ENCODE data around the gene IL4.

Gene IL4

DNA sequence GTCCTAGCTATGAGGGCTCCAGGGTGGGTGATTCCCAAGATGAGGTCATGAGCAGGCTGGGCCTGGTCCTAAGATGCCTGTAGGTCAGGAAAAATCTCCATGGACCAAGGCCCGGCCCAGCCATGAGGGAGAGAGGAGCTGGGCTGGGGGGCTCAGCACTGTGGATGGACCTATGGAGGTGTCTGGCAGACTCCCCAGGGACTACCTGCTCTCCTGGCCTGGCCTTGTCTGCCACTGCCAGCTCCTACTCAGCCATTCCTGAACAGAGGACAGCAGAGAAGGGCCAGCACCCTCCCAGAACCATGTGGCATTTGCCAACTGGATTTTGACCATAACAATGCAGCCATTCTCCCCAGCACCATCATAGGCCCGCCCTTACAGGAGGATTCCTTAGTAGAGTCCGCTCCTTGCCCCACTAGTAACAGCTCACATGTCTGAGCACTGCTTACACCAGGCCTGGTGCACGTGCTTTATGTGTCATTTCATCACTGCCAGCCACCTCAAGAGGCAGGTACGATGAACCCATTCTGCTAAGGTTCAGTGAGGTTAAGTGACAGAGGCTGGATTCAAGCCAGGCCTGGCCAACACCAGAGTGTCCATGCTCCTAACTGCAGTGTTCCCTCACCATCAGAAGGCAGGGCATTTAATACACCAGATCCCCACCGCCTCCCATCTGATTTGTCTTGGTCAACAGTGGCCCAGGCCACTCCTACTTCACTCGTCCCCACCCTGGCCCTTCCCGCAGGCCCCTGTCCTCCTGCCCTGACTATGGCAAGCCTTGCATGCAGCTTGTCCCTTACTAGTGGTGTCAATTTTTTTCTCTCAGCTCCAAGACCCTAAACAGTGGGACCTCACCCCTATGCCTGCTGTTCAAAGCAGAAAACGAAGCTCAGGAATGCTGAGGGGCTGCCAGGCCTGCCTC, 15.1 kb upstream of the IL4 start:
- DNase-seq (ENCODE audit: low read depth): no peak

- no peak for DNase-seq (ENCODE audit: low read depth)
Measured at GRCh38 chr5:132659598-132660493, 13.9 kb upstream of the IL4 start.

DNA sequence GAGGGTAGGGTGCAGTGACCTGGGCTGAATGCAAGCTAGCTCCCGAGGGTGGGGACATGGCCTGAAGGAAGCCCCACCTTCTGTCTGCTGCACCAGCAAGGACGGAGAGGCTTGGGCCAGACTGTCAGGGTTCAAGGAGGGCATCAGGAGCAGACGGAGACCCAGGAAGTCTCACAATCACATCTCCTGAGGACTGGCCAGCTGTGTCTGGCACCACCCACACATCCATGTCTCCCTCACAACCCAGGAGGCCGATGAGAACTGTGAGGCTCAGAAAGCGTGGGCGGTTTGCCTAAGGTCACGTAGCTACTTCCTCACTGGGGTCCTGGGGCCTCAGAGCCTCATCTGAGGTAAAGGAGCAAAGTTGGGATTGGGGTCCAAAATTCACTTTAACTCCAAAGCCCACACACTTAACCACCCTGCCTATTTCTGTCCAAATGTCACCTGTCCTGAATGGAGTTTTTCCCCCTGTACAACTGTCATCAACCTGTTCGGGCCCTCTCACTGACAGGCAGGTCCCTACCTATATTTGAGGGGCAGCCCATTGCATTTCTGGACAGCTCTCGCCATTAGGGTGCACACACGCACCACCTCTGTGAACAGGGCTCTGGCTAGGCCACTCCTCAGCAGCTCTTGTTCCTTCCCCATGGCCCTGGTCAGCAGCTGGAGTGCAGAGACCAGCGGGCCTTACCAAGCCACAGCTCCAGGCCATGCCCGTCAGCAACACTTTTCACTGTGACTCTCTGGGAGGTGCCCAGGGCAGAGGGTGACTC, 12.4 kb upstream of the IL4 start:
- DNase-seq (ENCODE audit: low read depth): no peak

DNA sequence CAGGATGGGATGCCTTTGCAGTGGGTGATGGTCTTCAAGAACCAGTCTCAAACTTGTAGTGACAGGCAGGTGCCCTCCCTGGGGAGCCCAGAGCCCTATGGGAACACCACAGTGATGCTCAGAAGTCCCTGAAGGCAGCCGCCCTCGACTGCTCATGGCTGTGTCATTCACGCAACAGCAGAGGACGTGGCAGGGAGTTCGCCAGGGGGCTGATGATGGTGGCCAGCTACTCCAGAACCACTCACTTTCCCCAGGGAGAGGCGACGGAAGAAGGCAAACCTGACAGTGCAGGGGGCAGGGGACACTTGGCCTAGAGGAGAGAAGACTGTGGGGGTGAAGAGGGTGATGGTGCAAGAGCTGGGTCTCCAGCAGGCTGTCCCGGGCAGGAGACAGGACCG, 11.8 kb upstream of the IL4 start:
- no peak for DNase-seq (ENCODE audit: low read depth)

DNA sequence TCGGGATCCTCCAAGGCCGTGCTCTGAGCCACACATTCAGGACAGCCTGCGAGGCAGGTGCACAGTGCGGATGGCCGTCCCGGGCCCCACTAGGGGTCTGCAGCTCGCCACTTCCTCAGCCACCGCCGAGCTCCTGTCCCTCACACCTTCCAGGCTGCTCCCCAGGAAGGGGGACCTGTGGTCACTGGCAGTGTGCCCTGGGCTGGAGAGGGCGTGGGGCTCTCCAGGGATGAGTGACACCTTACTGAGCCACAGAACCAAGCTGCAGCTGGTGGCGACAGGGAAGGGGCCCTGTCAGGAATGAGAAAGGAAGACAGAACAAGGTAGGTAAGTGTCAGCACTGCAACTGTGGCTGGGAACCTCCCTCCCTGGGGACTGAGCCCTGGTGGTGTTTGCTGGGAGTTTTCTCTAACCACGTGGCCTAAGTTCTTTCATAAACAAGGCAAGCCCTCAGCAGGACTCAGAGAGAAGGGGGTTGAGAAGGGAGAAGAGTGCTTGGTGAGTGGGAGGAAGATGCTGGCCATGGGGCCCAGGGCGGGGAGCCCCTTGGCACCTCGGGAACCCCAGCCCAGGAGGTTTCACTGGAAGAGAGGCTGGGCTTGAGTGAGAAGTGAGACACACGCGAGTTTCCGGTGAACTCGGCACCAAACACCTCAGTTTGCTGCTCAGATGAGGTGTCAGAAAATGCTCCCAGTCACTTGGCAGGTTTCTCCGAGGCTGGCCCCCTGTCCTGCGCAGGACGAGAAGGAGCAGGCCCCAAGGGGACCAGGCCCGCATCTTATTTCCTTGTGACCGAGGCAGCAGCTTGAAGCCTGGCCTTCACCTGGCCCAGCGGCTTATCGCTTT, 10.6 kb upstream of the IL4 start:
- DNase-seq (ENCODE audit: low read depth): peak; percentile 40

GRCh38 chr5:132663771-132664695, 9.8 kb upstream of the IL4 start:
- no peak for DNase-seq (ENCODE audit: low read depth)

DNA sequence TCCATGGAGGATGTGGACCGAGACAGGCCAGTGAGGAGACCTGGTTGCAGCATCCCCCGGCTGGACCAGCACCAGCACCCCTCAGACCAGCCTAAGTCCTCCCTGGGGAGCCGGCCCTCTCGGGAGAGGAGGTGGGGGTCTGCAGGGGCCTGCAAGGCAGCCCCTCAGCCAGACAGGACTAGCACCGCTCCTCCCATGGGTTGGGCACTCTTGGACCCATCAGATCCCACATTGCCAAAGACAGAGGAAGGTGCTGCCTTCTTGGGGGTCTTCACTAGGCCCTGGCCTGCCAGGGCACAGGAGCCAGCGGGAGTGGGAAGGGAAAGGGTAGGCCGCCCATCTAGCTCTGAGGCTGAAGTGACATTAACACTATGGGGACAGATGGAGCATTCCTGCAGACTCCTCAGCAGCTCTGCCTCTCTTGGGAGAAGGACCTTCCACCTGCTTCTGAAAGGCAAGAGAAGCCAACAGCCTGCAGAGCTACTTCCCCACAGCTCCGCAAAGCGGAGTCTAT, 9.0 kb upstream of the IL4 start:
- no peak for DNase-seq (ENCODE audit: low read depth)

GRCh38 chr5:132665574-132666080, 8.2 kb upstream of the IL4 start:
- DNase-seq (ENCODE audit: low read depth): no peak

DNA sequence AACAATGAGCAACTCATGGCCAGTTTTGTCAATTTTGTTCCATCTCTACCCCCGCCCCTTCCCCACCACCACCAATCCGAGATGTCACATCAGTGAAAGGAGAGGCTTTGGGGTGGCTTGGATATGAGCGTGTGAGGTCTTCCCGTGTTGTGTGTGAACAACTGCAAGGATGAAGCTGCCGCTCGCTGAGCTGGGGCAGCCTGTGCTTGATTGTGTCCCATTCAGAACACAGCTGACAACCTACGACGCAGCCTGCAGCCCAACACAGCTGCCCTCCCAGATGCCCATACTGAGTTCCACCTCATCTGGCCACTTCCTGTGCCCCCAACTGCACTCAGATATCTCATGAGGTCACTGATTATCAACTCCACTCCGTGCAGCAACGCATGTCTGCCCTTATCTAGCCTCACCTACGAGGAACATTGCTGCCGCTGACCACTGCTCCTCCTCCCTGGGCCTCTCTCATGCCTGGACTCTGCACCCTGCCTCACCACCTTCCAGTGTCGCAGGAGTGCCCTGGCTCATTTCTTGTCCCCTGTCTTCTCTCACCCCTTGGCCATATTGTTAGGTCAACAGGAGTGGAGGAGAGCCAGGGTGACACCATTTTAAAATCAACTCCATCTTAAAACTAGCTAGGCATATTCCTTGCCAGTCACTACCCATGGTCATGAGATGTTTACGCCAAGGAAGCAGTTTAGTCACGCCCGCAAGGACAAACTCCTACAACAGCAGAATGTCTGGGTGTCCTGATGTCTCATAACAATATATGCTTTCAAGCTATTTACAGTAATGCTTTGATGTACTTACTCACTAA, 7.3 kb upstream of the IL4 start:
- no peak for DNase-seq (ENCODE audit: low read depth)

- no peak for DNase-seq (ENCODE audit: low read depth)
Measured at GRCh38 chr5:132667309-132667708, 6.5 kb upstream of the IL4 start.

DNA sequence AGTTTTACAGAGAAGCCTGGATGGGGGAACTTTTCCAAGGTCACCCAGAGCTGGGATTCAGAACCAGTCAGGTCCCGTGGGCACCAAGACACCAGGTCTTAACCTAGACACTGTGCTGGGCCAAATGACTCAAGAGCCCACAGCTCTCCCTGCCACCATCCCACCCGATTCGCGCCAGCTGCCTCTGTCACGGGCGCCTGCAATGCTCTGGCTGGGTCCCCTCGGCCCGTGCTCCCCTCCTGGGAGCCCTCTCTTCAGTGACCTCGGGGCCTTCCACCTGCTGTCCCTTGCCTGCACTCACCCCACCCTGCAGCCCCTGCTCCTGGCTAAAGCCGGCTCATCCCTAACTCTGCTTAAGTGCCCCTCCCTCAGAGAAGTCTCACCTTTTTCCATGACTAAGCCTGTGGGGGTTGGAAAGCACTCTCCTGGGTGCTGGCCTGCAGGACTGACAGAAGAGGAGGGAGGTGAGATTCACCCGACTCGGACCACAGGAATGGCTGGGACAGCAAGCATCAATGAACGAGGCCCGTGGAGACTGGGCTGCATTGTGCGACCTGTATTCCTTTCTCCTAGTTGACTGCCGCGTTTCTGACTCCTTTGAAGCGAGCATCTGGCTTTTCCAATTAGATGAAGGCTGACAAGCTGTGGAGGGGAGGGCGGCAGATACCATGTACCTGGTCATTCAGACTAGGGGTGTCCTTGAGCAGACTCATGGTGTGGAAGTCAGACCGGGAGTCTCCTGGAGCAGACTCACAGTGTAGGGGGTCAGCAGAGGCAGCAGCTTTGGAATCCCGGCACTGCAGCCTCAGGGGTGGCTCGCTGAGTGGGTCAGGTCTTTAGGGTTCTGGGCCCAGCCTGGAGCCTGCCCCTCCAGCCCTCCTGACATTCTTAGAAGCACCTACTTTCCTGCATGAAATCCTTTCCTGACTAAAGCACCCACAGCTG, 5.8 kb upstream of the IL4 start:
- DNase-seq (ENCODE audit: low read depth): no peak

DNA sequence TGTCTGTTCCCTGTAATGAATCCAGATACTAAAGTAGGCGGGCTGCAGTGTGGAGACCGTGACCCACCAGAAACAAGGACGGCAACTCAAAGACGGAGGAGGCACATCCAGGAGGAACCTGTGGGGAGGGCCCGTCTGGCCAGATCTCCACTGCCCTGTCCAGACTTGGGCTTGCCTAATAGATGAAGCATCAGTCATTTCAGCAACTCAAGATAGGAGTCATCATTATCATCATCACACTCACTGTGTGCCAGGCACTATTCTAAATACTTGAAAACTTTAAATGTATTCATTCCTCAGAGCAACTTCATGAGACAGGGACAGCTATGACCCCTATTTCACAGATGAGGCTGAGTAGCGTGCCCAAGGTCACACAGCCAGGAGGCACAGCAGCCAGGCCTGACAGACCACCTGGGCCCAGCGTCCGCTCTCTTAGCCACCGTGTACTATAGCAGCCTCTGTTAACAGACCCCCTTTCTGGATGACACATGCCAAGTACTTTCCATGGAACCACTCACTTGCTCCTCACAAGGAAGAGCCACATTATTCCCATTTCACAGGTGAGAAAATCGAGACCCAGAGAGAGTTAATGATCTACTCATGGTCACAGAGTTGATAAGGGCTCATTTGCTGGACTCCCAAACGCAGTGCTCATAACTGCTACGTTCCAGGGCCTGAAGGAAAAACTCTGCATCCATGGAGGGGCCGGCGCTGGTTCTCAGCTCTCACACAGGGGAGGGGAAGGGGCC, 4.9 kb upstream of the IL4 start:
- no peak for DNase-seq (ENCODE audit: low read depth)

- no peak for DNase-seq (ENCODE audit: low read depth)
Measured at GRCh38 chr5:132669455-132669820, 4.4 kb upstream of the IL4 start.

DNA sequence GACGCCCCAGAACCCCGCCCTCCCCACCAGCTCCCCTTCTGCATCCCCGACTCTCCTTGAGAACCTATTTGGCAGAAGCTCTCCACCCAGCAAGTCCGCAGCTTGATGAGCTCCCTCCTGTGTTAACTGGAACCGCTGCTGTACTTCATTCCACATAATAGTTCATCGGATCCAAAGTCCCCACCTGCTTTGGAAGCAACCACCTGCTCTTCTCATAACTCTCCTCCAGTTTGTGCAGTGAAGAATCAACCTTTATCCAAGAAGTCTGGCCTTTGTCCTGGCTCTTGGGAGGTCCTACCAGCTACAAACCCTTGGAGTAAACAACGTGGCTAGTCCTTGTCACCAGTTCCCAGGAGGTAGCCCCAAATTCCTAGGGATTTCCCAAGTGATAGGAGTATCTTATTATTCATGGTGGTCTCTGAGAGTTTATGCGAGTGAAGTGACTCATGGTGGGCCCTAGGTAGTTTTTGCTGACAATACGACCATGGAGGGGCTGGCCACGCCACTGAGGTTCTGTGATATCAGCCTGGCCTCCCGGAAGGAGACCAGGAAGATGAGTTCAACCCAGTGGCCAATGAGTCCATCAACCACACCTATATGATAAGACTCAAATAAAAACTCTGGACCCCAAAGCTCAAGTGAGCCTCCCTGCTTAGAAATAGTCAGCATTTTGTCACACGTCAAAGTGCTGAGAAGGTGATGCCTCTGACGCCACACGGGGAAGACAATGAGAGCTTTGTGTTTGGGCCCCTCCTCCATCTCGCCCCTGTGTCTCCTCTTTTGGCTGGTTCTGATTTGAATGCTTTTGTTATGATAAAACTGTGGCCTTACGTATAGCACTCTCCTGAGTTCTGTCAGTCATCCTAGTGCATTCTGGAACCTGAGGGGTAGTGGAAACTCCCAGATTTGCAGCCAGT, 3.6 kb upstream of the IL4 start:
- DNase-seq (ENCODE audit: low read depth): no peak

DNA sequence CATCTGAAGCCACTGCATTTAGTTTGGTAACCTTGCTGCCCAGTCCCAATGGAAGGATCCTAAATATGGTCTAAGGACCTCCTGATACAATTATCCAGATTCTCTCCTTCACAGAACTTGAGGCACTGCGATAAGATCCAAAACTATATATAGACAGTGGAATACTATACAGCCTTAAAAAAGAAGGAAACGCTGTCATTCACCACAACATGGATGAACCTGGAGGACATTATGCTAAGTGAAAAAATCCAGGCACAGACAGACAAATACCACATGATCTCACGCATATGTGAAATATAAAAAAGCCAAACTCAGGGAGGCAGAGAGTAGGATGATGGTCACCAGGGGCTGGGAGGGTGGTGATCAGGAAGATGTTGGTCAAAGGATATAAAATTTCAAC, 2.8 kb upstream of the IL4 start:
- DNase-seq (ENCODE audit: low read depth): no peak

GRCh38 chr5:132673488-132673887, 301 bp upstream of the IL4 start:
- no peak for DNase-seq (ENCODE audit: low read depth)
